Hepatic stellate cell (primary cell): ENCODE data around the gene C3orf70.

Experiments
- DNase-seq: peaks from one replicate; pipeline ENCODE4 v3.0.0; 2011; ENCODE audit warnings: low spot score

C3orf70 gene

DNA sequence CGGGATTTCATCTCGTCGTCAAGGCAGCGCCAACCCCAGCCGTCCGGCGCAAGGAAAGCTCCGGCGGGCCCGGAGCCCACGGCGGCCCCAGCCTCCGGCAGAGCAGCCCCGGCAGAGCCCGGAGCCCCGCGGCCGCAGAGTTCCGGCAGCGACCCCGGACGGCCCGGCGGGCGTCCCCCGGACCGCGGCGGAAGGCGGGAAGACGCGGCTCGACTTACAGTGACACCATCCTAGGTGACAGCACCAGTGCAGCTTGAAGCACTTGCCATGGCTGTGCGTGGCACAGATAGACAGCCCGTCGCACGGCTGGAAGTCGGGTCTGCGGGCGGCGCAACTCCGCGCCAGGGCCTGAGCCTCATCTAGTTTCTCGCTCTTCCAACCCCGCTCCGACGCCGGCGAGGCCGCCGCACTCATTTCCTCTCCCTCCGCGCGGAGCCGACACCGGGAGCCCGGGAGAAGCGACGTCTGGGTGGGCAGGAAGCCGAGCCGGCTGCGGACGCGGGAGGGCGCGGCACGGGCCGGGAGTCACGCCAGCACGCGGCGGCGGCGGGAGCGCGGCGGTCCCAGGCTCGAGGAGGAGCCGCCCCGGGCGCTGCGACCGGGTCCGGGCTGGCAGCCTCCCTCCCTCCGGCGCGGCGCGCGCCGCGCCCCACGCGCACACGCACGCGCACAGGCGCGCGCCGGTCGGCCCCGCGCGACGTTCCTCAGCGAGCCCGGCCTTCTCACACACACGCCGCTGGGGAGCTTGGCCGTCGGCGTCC lies at the start of gene C3orf70:
Gene C3orf70 (minus strand): TSS at position 651 of the 761 bp plus-strand sequence. CDS start 237 bp downstream, at position 414.
- peak; percentile 52 for DNase-seq

DNA sequence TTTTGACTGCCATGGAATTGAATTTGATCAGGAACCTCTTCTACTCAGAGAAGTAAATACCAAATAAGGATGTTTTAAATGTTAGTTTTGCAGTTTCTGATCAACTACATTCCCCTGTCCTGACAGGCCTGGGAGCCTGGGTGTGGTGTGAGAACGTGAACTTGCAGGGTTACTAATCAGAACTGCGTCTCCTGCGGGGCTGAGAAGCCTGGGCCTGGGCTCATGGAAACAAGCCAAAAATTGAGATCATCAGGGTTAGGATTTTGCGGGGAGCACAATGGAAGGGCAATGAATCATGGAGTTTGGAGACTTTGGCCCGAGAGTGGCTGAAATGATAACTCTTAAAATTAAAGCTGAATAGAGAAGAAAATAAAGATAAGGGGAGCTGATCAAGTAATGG lies 47.8 kb upstream of the C3orf70 start:
- DNase-seq = peak; percentile 38

GRCh38 chr3:185199671-185200070 lies 46.8 kb upstream of the C3orf70 start:
- DNase-seq = no peak

DNA sequence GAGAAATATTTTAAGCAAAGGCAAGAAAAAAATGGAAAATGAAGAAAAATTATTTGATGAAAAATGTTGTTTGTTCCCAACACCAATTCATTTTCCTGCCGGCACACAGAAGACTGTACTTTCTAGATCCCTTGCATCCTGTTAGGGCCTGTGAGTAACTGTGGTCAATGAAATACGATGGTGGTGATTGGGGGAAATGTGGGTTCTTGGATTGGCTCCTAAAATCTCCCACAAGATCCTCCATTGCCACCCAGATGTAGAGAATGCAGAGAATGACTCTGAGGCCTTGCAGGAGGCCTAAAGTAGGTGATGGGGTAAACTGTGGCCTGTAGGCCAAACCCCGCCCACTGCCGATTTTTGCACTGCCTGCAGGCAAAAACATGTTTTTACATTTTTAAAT lies 46.3 kb upstream of the C3orf70 start:
- DNase-seq = no peak

- no peak for DNase-seq
Measured at GRCh38 chr3:185197068-185197467, 44.2 kb upstream of the C3orf70 start.

GRCh38 chr3:185195652-185196051 lies 42.8 kb upstream of the C3orf70 start:
- no peak for DNase-seq

GRCh38 chr3:185188816-185189215 lies 36.0 kb upstream of the C3orf70 start:
- no peak for DNase-seq

DNA sequence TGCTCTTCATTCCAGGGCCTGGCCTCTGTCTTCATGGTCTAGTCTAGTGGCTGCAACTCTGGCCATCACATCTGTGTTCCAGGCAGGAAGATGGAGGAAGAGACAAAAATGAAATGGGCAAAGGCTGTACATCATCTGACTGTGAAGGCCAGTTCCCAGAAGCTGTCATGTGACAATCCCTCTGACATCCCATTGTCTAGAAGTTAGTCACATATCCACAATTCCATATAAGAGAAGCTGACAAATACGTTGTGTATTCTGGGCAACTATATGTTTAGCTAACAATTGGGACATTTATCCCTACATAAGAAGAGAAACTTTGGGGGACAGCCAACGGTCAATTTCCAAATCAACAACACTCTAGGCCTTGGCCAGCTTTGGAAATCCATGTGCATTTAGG lies 34.5 kb upstream of the C3orf70 start:
- DNase-seq = no peak

- peak; percentile 15 for DNase-seq
Measured at GRCh38 chr3:185176750-185177359, 24.0 kb upstream of the C3orf70 start.

- DNase-seq = no peak
Measured at GRCh38 chr3:185175370-185175987, 22.6 kb upstream of the C3orf70 start.

DNA sequence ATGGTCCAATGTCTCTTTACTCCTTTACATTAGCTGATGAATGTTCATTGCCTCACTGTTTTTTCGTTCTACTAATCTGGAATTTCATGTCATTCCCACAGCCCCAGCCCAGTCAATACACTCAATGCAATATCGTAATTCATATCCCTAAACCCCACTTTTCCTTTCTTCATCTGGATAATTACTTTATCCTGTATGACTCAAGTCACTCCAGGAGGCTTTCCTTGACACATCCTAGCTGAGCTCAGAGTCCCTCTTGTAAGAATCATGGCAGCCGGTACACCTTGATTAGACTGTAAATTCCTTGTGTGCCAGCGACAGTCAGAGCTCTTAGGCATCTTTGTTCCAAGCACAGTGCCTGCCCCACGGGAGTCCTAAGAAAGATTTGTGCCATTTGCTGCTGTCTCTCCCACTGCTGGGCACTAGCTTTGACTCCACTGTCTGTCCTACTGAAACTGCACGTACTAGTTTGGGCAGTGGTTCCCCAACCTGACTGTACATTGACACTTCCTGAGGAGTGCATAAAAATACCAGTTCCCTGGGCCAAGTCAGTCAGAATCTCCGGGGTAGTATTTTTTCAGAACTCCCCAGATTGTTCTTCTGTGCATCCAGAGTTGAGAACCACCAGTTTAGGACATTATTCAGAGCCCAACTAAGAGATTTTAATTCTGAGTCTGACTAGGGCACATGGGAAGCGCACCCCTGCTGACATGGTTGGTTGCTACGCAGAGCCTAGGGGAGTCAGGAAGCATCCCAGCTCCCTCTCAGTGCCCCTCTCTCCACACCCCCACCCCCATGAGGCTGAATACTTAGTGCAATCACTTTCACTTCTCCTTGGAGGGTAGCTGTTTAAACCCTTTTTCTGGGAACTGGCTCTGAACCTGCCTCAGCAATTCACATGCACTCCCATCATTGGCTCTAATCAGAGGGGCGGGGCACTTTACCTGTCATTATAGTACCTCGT lies 19.5 kb upstream of the C3orf70 start:
- no peak for DNase-seq

DNA sequence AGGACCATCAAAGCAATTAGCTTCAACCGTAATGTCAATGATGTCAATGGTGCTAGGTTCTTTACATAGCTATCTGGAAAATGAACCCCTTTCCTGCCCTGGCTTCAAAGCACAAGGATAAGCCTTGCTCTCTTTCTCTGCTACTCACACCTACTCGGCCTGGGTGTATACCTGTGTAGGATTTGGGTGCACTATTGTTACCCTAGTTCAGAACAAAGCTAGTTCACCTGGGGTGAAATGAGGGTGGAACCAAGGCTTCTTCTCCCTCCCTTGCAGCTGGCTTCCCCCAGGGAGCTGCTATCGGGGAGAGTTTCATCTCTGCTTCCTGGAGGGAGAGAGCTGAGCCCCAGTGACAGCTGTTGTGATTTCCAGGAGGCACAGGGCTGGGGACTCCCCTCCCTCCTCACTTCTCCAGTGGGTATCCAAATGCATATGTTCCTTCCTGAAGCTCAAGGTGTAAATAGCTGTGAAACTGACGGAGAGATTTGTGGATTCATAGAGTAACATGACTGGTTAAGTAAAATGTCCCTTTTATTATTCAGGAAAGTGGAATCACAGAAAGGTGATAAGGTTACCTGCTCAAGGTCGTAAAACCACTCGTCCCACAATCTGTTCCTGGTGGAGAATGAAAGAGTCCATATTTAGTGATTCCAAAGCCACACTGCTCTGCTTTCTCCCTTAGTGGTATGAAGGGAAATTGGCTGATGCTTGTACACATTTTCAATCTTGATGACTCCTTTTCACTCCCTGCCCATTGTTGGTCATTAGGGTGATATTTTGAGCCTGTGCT lies 11.8 kb upstream of the C3orf70 start:
- no peak for DNase-seq

GRCh38 chr3:185162634-185163033 lies 9.8 kb upstream of the C3orf70 start:
- no peak for DNase-seq

GRCh38 chr3:185161761-185162160 lies 8.9 kb upstream of the C3orf70 start:
- DNase-seq = no peak

DNA sequence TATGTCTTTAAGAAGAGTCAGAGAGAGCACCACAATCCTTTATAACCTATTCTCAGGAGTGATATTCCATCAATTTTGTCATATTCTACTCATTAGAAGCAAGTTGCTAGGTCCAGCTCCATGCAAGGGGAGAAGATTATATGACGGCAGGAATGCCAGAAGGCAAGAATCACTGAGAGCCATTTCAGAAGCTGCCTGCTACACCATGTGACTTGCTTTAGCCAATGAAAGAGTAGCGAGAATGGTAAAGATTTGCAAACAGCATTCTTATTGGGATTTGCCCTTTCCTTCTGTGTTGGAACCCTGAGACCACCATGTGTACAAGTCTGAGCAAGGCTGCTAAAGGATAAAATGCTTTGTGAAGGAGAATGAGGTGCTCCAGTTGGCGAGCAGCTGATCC lies 4.5 kb upstream of the C3orf70 start:
- no peak for DNase-seq

DNA sequence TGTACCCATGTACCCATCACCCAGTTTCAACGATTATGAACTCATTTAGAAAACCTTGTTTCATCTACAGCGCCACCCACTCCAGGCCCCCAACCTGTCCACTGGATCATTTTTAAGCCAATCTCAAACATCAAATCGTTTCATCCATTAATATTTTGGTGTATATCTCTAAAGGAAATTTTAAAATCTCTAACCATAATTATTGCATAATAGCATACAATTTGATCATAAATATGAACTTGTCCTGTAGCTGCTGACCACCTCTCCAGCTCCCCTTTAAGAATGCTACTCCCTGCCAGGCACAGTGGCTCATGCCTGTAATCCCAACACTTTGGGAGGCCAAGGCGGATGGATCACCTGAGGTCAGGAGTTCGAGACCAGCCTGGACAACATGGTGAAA lies 2.8 kb upstream of the C3orf70 start:
- DNase-seq = no peak

DNA sequence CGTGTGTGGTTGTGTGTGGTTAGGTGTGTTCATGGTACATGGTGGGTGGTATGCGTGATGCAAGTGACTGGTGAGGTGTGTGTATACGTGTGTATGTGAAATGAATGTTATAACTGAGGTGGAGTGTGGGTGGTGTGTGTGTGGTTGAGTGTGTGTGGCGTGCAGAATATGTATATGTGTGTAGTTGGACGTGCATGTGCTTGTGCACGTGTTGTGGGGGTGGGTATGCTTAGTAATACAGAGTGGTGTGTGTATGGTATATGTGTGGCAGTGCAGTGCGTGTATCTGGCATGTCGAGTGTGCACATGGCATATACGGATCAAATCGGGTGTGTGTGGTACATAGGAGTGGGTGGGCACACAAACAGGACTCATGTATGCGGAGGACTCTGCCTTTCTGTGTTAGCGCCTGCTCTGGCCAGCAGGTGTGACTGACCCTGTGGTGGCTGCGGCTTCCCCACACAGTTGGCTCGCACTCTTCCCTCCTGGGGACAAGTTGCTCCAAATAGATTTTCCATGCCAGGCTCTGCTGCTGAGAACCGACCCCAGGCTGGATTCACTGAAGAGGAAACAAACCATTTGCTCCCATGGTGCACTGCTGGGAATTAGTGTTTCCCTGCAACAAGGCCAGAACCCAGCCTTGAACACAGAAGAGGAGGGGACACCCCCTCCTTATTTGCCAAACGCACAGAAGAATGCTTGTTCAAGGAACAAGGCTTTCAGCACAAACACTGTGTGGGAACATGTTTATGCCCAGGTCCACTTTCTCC lies 1.2 kb upstream of the C3orf70 start:
- DNase-seq = no peak

GRCh38 chr3:185153171-185153771 lies 411 bp upstream of the C3orf70 start:
- no peak for DNase-seq

- DNase-seq = no peak
Measured at GRCh38 chr3:185151964-185152409, 873 bp downstream of the C3orf70 start.
